H9 (cell line): Measurements from ENCODE around the gene SHB. TPM values are rescaled to one million over a fixed set of nuclear protein-coding genes. Genes with fewer than 3 reads are reported as not detected.

ENCODE experiments used
- DNase-seq: peaks from one replicate; pipeline ENCODE4 v3.0.0-alpha.2; 2017
- H2AFZ ChIP-seq: one replicate; pipeline ENCODE4 v1.6.1; 2013; ENCODE audit warnings: mild to moderate bottlenecking, low read length, control low read depth, moderate library complexity
- H2AK5ac ChIP-seq: 2 replicates; pipeline ENCODE4 v1.6.1; 2013; ENCODE audit warnings: low read length, control low read depth, mixed read lengths; ENCODE audit not compliant: insufficient read length
- H2BK120ac ChIP-seq: one replicate; pipeline ENCODE4 v1.6.1; 2013; ENCODE audit warnings: low read depth, mild to moderate bottlenecking, low read length, control low read depth, inconsistent platforms; ENCODE audit not compliant: poor library complexity, severe bottlenecking
- H2BK12ac ChIP-seq: 2 replicates; pipeline ENCODE4 v1.6.1; 2013; ENCODE audit warnings: low read length, control low read depth, mixed read lengths, low read depth; ENCODE audit not compliant: insufficient read length
- H2BK15ac ChIP-seq: 2 replicates; pipeline ENCODE4 v1.6.1; 2013; ENCODE audit warnings: low read depth, low read length, control low read depth
- H2BK20ac ChIP-seq: one replicate; pipeline ENCODE4 v1.6.1; 2013; ENCODE audit warnings: low read depth, mild to moderate bottlenecking, low read length, control low read depth, inconsistent platforms; ENCODE audit not compliant: poor library complexity, severe bottlenecking
- H2BK5ac ChIP-seq: 2 replicates; pipeline ENCODE4 v1.6.1; 2013; ENCODE audit warnings: low read length, control low read depth, mixed read lengths; ENCODE audit not compliant: insufficient read length
- H3K14ac ChIP-seq: 2 replicates; pipeline ENCODE4 v1.6.1; 2013; ENCODE audit warnings: low read length, control low read depth; ENCODE audit not compliant: insufficient read depth
- H3K18ac ChIP-seq: 2 replicates; pipeline ENCODE4 v1.6.1; 2013; ENCODE audit warnings: low read depth, mild to moderate bottlenecking, mixed read lengths, low read length, control low read depth; ENCODE audit not compliant: insufficient read length
- H3K23ac ChIP-seq: 2 replicates; pipeline ENCODE4 v1.6.1; 2013; ENCODE audit warnings: low read length, control low read depth, mixed read lengths, low read depth; ENCODE audit not compliant: insufficient read length
- H3K23me2 ChIP-seq: 2 replicates; pipeline ENCODE4 v1.6.1; 2013; ENCODE audit warnings: low read depth, mild to moderate bottlenecking, mixed read lengths, low read length, control low read depth; ENCODE audit not compliant: insufficient read length, poor library complexity, severe bottlenecking
- H3K27ac ChIP-seq: 2 replicates; pipeline ENCODE4 v1.5.1; 2013; ENCODE audit warnings: low read length, control low read depth, mixed read lengths, low read depth; ENCODE audit not compliant: insufficient read length
- H3K27me3 ChIP-seq: 2 replicates; pipeline ENCODE4 v1.6.1; 2013; ENCODE audit warnings: low read length, control low read depth, inconsistent platforms; ENCODE audit not compliant: insufficient read depth
- H3K4ac ChIP-seq: 2 replicates; pipeline ENCODE4 v1.6.1; 2013; ENCODE audit warnings: low read depth, mild to moderate bottlenecking, control low read depth, inconsistent platforms, low read length, moderate library complexity
- H3K4me1 ChIP-seq: 2 replicates; pipeline ENCODE4 v1.6.1; 2013; ENCODE audit warnings: low read length, control low read depth, inconsistent platforms; ENCODE audit not compliant: insufficient read depth
- H3K4me2 ChIP-seq: 2 replicates; pipeline ENCODE4 v1.6.1; 2013; ENCODE audit warnings: low read length, control low read depth, mixed read lengths; ENCODE audit not compliant: insufficient read length, insufficient read depth
- H3K56ac ChIP-seq: 2 replicates; pipeline ENCODE4 v1.6.1; 2013; ENCODE audit warnings: low read depth, mild to moderate bottlenecking, mixed read lengths, low read length, control low read depth; ENCODE audit not compliant: insufficient read length
- H3K79me1 ChIP-seq: 2 replicates; pipeline ENCODE4 v1.6.1; 2013; ENCODE audit warnings: low read depth, mild to moderate bottlenecking, moderate library complexity, low read length, control low read depth, inconsistent platforms; ENCODE audit not compliant: insufficient read depth, poor library complexity, severe bottlenecking
- H3K79me2 ChIP-seq: 2 replicates; pipeline ENCODE4 v1.6.1; 2013; ENCODE audit warnings: low read length, control low read depth, inconsistent platforms; ENCODE audit not compliant: insufficient read depth
- H3K9ac ChIP-seq: 2 replicates; pipeline ENCODE4 v1.6.1; 2013; ENCODE audit warnings: low read length, control low read depth, mixed read lengths; ENCODE audit not compliant: insufficient read length; ENCODE audit errors: extremely low read depth
- H3K9me3 ChIP-seq: one replicate; pipeline ENCODE4 v1.6.1; 2013; ENCODE audit warnings: low read depth, low read length, inconsistent platforms; ENCODE audit not compliant: control insufficient read depth
- H3T11ph ChIP-seq: one replicate; pipeline ENCODE4 v1.6.1; 2013; ENCODE audit warnings: mild to moderate bottlenecking, low read length, control low read depth, inconsistent platforms
- H4K20me1 ChIP-seq: one replicate; pipeline ENCODE4 v1.6.1; 2013; ENCODE audit not compliant: control insufficient read depth, insufficient read length, insufficient read depth
- H4K5ac ChIP-seq: 2 replicates; pipeline ENCODE4 v1.6.1; 2013; ENCODE audit warnings: low read depth, mild to moderate bottlenecking, mixed read lengths, low read length, control low read depth; ENCODE audit not compliant: insufficient read length
- H4K8ac ChIP-seq: replicated peaks from 2 replicates; pipeline ENCODE4 v1.6.1; 2013; ENCODE audit warnings: low read length, control low read depth, mixed read lengths, low read depth; ENCODE audit not compliant: insufficient read length
- H4K91ac ChIP-seq: 2 replicates; pipeline ENCODE4 v1.6.1; 2013; ENCODE audit warnings: low read depth, mild to moderate bottlenecking, moderate library complexity, mixed read lengths, low read length, control low read depth; ENCODE audit not compliant: insufficient read length
- H3K27ac Mint-ChIP-seq, 3 experiments: 2 replicates in 2 of 3; 3 replicates in 1 of 3; pipeline ENCODE4 v1.8.0; 2020 to 2021; ENCODE audit warnings: mixed read lengths in 3 of 3, mild to moderate bottlenecking in 1 of 3, moderate library complexity in 1 of 3
- H3K27me3 Mint-ChIP-seq: 2 replicates; pipeline ENCODE4 v1.8.0; 2021; ENCODE audit warnings: low read depth, mild to moderate bottlenecking, moderate library complexity, mixed read lengths
- H3K36me3 Mint-ChIP-seq, 3 experiments: 2 replicates in 2 of 3; 3 replicates in 1 of 3; pipeline ENCODE4 v1.8.0; 2020 to 2021; ENCODE audit warnings: low read depth in 3 of 3, mixed read lengths in 3 of 3; ENCODE audit not compliant: insufficient read depth in 1 of 3
- H3K4me1 Mint-ChIP-seq, 2 experiments: 2 replicates each; pipeline ENCODE4 v1.8.0; 2020; ENCODE audit warnings: mixed read lengths in 2 of 2
- H3K4me3 Mint-ChIP-seq, 2 experiments: 2 replicates in 1 of 2; 3 replicates in 1 of 2; pipeline ENCODE4 v1.8.0; 2020 to 2021; ENCODE audit warnings: mild to moderate bottlenecking in 2 of 2, mixed read lengths in 2 of 2, moderate library complexity in 1 of 2
- H3K9me3 Mint-ChIP-seq, 2 experiments: 2 replicates in 1 of 2; 3 replicates in 1 of 2; pipeline ENCODE4 v1.8.0; 2020; ENCODE audit warnings: mild to moderate bottlenecking in 2 of 2, mixed read lengths in 2 of 2, moderate library complexity in 1 of 2
- WGBS: extraction: QIAGEN DNeasy Blood & Tissue Kit; methylation state at CpG from one replicate; pipeline ENCODE4 v1.1.7; 2013; ENCODE audit warnings: missing lambda C conversion rate, low lambda C conversion rate, mixed read lengths; ENCODE audit not compliant: insufficient read length; ENCODE audit errors: extremely low coverage; 5-methylcytosine and 5-hydroxymethylcytosine counted together
- total RNA-seq: library from RNA; stranded (reverse); gene quantifications from 2 replicates; pipeline ENCODE4 v1.2.1, GENCODE V29; 2021
- TF ChIP-seq, protein P1 (sequence below): fragments of 200-600 bp; sonication (generic); conservative IDR thresholded peaks from 3 replicates; pipeline ENCODE4 v1.8.0; 2021; ENCODE audit warnings: antibody characterized with exemption, mild to moderate bottlenecking

The SHB gene
- total RNA-seq, 1 experiment from 2014 or later, result 14.6 TPM

DNA sequence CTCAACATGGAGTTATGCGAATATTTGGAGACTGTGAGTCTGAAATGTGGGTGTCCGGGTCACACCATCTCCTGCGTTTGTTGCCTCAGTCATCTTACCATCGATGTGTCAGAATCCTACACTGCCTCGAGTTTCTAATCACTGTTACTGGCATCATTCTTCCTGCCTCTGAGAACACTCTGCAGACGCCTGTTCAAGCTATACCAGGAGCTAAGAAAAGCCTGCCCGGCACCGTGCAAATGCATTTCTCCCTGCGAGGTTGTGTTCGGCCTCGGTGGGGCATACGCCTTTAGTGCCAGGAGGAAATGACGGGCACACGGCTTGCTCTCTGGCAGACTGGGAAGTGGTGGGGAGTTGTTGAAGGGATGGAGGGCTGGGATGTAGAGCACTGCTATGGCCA lies 133.9 kb downstream of the SHB start:
- H3K4me1 Mint-ChIP-seq, result peaks cover 13% of the 10 kb centered on the region in 2 experiments
- H2BK12ac ChIP-seq, result no peak overlapping the region
- H4K20me1 ChIP-seq, result no peaks in the 10 kb centered on the region
- no peak overlapping the region for H3K18ac ChIP-seq
- no peaks in the 10 kb centered on the region for H3K27me3 Mint-ChIP-seq
- H2BK20ac ChIP-seq, result no peak overlapping the region
- H3K4me1 ChIP-seq, result no peaks in the 10 kb centered on the region; the same call in 1 of the 2 replicates
- DNase-seq, result no peak
- no peak overlapping the region for H3K4me3 Mint-ChIP-seq
- no peaks in the 10 kb centered on the region for H3K79me2 ChIP-seq
- no peaks in the 10 kb centered on the region; a peak in 2 of 7 replicates for H3K36me3 Mint-ChIP-seq
- H4K5ac ChIP-seq, result no peak overlapping the region
- no peak overlapping the region for H2BK120ac ChIP-seq
- H4K8ac ChIP-seq, result no peak overlapping the region
- H3T11ph ChIP-seq, result no peak overlapping the region
- H3K14ac ChIP-seq, result no peak overlapping the region
- no peaks in the 10 kb centered on the region for H3K23me2 ChIP-seq
- H3K23ac ChIP-seq, result no peak overlapping the region
- no CpG with 5 or more reads among the region's 14 CpGs for WGBS
- TF ChIP-seq, protein P1, sequence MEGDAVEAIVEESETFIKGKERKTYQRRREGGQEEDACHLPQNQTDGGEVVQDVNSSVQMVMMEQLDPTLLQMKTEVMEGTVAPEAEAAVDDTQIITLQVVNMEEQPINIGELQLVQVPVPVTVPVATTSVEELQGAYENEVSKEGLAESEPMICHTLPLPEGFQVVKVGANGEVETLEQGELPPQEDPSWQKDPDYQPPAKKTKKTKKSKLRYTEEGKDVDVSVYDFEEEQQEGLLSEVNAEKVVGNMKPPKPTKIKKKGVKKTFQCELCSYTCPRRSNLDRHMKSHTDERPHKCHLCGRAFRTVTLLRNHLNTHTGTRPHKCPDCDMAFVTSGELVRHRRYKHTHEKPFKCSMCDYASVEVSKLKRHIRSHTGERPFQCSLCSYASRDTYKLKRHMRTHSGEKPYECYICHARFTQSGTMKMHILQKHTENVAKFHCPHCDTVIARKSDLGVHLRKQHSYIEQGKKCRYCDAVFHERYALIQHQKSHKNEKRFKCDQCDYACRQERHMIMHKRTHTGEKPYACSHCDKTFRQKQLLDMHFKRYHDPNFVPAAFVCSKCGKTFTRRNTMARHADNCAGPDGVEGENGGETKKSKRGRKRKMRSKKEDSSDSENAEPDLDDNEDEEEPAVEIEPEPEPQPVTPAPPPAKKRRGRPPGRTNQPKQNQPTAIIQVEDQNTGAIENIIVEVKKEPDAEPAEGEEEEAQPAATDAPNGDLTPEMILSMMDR, result no peak
- H3K27ac ChIP-seq, result no peak overlapping the region
- no peak overlapping the region for H3K27ac Mint-ChIP-seq
- no peak overlapping the region for H3K4me2 ChIP-seq
- no peak overlapping the region for H3K56ac ChIP-seq
- H2AK5ac ChIP-seq, result no peak overlapping the region
- H3K27me3 ChIP-seq, result no peaks in the 10 kb centered on the region
- no peaks in the 10 kb centered on the region for H3K79me1 ChIP-seq
- no peak overlapping the region for H3K4ac ChIP-seq
- no peak overlapping the region for H3K9ac ChIP-seq
- H4K91ac ChIP-seq, result no peak overlapping the region
- H2BK15ac ChIP-seq, result no peak overlapping the region
- H3K9me3 Mint-ChIP-seq, result no peaks in the 10 kb centered on the region
- H3K9me3 ChIP-seq, result no peaks in the 10 kb centered on the region
- H2AFZ ChIP-seq, result no peak overlapping the region
- no peak overlapping the region for H2BK5ac ChIP-seq
